NCI-H2196 (cell line): Measurements from ENCODE around the gene KATNAL1.

Experiments used
- DNase-seq: peaks from one replicate; lab custom pipeline; 2025; ENCODE audit not compliant: unreplicated experiment; lab: John Stamatoyannopoulos, UW

KATNAL1 gene

DNA sequence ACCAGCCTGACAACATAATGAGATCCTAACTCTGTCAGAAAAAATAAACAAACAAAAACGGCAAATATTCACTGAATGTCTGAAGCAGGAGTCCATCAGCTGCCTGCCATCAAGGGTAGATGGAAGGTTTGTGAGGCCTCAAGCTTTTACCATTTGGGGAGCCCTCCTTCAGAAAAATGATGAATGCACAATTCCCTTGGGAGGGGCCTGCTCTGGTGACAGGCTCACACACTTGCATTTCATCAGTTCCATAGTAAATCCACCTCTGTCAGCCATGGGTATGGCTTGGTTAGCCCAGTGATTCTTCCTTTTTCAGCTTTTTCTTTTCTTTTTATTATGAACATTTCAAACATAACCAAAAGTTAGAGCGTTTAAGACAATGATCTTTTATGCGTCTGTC is 26.3 kb upstream of the KATNAL1 start:
- DNase-seq = no peak

DNA sequence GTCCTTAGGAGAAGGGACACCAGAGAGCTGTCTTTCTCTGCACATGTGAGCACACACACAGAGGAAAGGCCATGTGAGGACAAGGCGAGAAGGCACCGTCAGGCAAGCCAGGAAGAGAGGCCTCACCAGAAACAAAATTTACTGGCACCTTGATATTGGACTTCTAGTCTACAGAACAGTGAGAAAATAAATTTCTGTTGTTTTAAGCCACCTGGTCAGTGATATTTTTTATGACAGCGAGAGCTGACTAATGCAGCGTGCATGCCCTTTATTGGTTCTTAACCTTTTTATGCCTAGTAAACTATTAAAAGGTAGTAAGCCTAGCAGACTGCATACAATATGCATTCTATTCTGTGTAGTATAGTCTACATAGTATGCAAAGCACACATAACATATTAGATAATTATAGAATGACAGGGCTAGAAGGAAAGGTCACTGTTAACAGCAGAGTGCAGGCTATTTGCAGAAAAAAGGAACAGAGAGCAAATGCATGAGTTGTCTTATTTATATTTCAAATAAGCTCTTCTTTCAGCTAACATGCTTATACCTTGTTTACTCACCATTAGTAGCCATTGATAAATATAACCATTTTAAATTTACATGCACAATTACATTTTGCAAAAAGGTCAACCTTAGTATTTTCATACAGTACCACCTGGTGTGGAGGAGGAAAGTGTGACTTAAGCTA is 25.2 kb upstream of the KATNAL1 start:
- no peak for DNase-seq

DNA sequence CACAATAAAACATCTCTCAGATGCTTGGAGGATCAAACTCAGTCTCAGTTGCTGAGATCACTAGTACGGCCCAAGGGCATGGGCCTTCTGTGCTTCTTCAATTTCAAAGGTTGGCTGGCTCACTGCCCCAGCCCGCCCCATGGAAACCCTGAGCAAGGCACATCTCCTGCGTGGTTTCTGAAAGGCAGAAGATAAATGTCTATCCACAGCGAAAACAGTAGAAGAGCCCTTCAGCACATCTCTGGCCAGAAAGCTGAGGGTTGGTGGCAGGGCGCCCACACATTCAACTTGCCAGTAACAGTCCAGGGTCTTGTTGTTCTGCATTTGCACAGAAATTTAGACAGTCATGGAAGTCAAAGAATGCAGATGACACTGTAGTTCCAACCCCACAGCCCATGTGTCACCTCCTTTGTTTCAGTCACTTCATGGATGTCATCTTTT is 24.0 kb upstream of the KATNAL1 start:
- DNase-seq = no peak

GRCh38 chr13:30329009-30329585 is 21.7 kb upstream of the KATNAL1 start:
- DNase-seq = no peak

DNA sequence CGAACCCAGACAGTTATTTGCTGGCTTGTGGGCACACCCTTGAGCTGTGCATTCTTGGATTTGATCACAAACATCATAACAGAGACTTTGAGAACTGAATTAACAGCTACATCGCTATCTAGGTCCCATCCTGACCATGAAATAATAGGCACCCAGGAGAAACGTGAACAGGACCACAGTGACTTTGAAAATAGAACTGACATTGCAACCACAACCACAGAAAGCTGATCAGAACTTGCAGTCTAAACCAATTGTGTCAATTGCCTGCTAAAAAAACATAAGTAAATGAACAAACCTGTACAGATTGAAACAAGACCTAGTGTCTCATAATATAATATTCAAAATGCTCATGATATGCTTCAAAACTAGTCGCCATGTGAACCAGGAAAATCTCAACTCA is 18.3 kb upstream of the KATNAL1 start:
- no peak for DNase-seq

DNA sequence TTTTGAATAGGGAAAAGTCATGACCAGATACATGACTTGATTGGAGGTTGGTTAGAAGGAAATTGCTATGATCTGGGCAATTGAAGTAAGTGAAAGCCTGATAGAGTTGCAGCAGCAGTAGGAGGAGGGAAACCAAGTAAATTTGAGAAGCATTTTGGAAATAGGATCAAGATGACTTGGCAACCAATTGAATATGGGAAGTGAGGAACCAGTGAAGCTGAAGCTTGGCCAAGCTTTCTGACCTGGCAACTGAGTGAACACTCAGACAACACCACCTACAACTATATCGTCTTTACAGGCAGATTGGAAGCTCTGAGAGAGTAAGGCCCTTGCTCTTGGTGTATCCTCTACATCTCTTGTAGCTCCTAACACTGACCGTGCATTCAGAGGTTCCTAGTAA is 16.2 kb upstream of the KATNAL1 start:
- no peak for DNase-seq

GRCh38 chr13:30322428-30322827 is 15.1 kb upstream of the KATNAL1 start:
- DNase-seq = no peak

- DNase-seq = no peak
Measured at GRCh38 chr13:30321256-30321655, 13.9 kb upstream of the KATNAL1 start.

GRCh38 chr13:30319655-30320054 is 12.3 kb upstream of the KATNAL1 start:
- DNase-seq = no peak

GRCh38 chr13:30319130-30319529 is 11.8 kb upstream of the KATNAL1 start:
- DNase-seq = no peak

GRCh38 chr13:30318026-30318425 is 10.7 kb upstream of the KATNAL1 start:
- no peak for DNase-seq

DNA sequence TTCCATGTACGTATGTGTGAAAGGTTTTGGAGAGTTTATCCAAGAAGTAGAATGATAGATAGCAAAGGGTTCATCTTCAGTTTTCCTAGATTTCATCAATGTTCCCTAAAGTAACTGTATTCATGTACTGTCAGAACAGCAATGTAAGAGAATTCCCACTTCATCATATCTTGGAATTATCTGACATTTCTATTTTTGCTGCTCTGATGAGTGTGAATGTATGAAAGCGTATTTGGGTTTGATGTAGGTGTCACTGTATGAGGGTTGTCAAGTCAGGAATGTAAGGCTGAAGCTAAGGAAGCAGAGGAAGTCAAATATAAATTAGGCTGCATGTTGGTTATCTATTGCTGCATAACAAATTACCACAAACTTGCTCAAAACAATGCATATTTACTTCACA is 7.2 kb upstream of the KATNAL1 start:
- DNase-seq = no peak

- no peak for DNase-seq
Measured at GRCh38 chr13:30314069-30314468, 6.7 kb upstream of the KATNAL1 start.

GRCh38 chr13:30313311-30313710 is 6.0 kb upstream of the KATNAL1 start:
- no peak for DNase-seq

GRCh38 chr13:30312904-30313303 is 5.6 kb upstream of the KATNAL1 start:
- no peak for DNase-seq

DNA sequence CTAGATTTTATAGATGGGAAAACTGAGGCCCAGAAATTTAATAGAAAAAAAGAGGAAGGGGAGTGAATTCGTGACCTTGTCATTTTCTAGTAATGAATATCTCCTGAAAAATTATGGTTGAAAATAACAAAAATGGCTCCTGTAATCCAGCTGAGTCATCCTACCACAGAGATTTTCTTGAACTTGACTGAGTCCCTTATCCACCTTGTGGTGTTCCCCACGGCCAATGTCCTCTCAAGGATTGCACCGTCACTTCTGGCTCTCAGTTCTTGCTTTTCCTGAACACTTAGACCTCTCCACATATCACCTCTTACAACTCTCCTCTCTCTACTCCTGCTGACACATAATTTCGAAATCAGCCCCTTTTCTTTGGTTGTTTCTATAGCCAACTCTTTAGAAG is 1.2 kb upstream of the KATNAL1 start:
- no peak for DNase-seq

DNA sequence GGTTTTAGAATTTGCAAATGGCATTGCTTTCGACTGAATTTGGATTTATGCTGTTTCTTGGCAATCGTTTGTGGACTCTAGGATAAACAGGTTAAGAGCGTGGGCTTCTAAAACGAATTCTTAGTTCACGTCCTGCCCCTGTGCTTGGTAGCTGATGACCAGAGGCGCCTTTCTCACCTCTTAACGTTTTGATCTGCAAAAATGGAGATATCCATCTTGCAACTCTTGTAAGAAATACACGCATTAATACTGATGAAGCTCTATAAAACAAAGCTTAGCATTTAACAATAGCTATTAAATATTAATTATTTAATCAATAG is 580 bp upstream of the KATNAL1 start:
- DNase-seq = no peak

DNA sequence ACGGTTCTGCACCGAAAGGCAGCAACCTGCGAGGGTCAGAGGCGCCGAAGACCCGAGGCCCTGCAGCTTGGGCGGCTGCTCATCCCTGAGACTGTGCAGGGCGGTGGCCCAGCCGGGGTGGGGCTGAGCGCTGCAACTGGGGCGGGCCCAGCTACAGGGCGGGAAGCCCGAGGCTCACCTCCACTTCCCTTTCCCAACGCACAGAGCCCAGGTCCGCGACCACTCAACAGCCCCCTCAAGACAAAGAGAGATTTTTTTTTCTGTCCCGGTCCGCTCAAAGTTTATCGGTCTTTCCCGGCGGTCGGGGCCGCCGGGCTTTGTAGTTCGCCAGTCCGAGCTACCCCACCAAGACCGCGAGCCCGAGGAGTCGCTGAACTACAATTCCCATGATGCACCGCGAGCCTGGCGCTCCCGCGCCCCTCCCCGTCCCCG is 573 bp downstream of the KATNAL1 start:
- peak; percentile 84 for DNase-seq

DNA sequence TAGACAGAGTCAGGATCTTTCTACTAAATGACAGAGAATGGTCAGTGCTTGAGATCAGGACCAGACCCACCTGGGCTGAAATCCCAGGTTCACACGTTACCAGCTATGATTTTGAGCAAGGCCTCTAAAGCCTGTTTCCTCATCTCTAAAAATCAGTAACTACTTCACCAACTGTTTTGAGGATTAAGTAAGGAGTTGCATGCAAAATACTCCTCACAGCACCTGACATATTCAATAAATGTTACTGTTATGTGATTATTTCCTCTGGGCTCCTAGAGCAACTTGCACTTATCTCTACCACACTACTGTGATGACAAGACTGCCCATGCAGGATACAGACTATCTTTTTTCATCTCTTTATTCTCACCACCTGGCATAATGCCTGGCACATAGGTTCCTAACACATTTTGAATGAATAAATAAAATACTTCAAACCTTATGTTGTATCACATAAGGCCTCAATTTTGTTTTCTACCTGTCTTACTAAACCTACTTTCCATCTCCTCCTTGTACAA is 1.8 kb downstream of the KATNAL1 start:
- no peak for DNase-seq

DNA sequence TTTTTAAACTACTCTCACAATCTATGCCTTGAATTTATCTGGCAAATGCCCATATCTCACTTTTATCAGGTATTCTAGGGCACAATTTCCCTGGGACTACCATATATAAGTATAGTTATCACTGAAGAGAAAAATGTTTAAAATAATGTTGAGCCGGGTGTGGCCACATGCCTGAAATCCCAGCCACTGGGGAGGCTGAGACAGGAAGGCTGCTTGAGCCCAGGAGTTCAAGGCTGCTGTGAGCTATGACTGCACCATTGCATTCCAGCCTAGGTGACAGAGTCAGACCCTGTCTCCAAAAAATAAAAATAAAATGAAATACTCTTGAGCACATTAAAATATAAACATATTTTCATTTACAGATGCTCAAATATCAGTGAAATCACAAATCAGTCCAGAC is 4.1 kb downstream of the KATNAL1 start:
- no peak for DNase-seq

DNA sequence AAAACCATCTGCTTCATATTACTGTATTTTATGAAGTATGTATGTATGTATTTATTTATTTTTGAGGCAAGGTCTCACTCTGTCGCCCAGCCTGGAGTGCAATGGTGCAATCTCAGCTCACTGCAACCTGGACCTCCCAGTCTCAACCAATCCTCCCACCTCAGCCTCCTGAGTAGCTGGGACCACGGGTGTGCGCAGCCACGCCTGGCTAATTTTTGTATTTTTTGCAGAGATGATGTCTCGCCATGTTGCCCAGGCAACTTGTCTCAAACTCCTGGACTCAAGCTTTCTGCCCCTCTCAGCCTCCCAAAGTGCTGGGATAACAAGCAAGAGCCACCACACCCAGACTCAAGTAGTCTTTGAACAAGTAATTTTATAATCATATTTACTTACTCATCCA is 5.5 kb downstream of the KATNAL1 start:
- DNase-seq = no peak

DNA sequence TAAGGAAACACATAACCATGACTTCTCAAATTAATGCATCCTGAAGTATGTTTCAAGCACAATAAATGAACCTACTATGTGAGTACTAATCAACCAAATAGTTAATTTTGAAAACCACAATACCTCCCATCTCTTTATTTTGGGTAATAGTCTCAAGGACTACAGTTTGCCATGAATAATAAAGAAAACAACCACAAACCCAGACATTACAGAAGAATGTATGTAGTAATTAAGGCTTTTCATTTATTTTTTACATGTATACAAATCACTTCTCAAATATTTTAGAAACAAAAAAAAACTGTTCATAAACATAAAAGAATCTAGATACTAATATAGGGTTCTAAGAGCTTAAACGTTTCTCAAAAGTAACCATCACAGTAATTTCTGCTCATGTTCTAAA is 6.8 kb downstream of the KATNAL1 start:
- no peak for DNase-seq

GRCh38 chr13:30299786-30300185 is 7.6 kb downstream of the KATNAL1 start:
- DNase-seq = no peak
